H1 (cell line): ENCODE data around the gene UBE3C. TPM values are rescaled to one million over a fixed set of nuclear protein-coding genes. Genes with fewer than 3 reads are reported as not detected.

Experiments
- CTCF ChIA-PET: fragments of 300-600 bp; sonication (Branson Sonifier 250); formaldehyde crosslinking; loops from one replicate; lab custom pipeline; 2021; ENCODE audit not compliant: partially characterized antibody; lab: Charles Lee
- POLR2A ChIA-PET: fragments of 300-600 bp; sonication (Branson Sonifier 250); formaldehyde crosslinking; loops from one replicate; lab custom pipeline; 2021; ENCODE audit warnings: inconsistent platforms; ENCODE audit not compliant: partially characterized antibody; lab: Charles Lee
- DNase-seq, 2 experiments: peaks; one replicate each; pipeline versions ENCODE4 v3.0.0 to v3.0.0-alpha.2; 2010 to 2022; ENCODE audit warnings: low spot score in 2 of 2, low read depth in 1 of 2, mixed read lengths in 1 of 2
- FAIRE-seq: peaks from 2 replicates; lab custom pipeline; 2011; peaks lifted over from hg19 to GRCh38; lab: Jason Lieb, UNC
- H2AFZ ChIP-seq: 2 replicates; pipeline ENCODE4 v1.8.1; 2012; ENCODE audit warnings: low read length, inconsistent platforms
- H2AK5ac ChIP-seq: 2 replicates; pipeline ENCODE4 v1.6.1; 2013; ENCODE audit warnings: low read depth, low read length
- H2BK120ac ChIP-seq: replicated peaks from 2 replicates; pipeline ENCODE3; 2013; ENCODE audit warnings: low read depth, low read length, inconsistent platforms
- H2BK12ac ChIP-seq: 2 replicates; pipeline ENCODE4 v1.6.1; 2013; ENCODE audit warnings: low read depth, low read length
- H2BK15ac ChIP-seq: 2 replicates; pipeline ENCODE4 v1.6.1; 2013; ENCODE audit warnings: low read length
- H2BK20ac ChIP-seq: 2 replicates; pipeline ENCODE4 v1.6.1; 2013; ENCODE audit warnings: low read length
- H2BK5ac ChIP-seq: 2 replicates; pipeline ENCODE4 v1.6.1; 2013; ENCODE audit warnings: low read depth, low read length
- H3K14ac ChIP-seq: 2 replicates; pipeline ENCODE4 v1.6.1; 2013; ENCODE audit warnings: inconsistent platforms; ENCODE audit not compliant: insufficient read length
- H3K18ac ChIP-seq: 2 replicates; pipeline ENCODE4 v1.6.1; 2013; ENCODE audit warnings: low read length; ENCODE audit errors: extremely low read depth
- H3K23ac ChIP-seq: 2 replicates; pipeline ENCODE4 v1.6.1; 2013; ENCODE audit warnings: inconsistent platforms; ENCODE audit not compliant: insufficient read length
- H3K23me2 ChIP-seq: 2 replicates; pipeline ENCODE4 v1.6.1; 2013; ENCODE audit warnings: low read depth, low read length
- H3K27ac ChIP-seq: 2 replicates; pipeline ENCODE4 v1.6.1; 2011; ENCODE audit warnings: low read depth, low read length, inconsistent platforms
- H3K27me3 ChIP-seq, 4 experiments: replicated peaks in 1 of 4; 1 replicate in 1 of 4; 2 replicates in 3 of 4; pipeline versions ENCODE4 v1.6.1 to v1.8.1; 2011 to 2013; ENCODE audit warnings: low read length in 3 of 4, mild to moderate bottlenecking in 3 of 4, inconsistent platforms in 2 of 4, mixed read lengths in 2 of 4, moderate library complexity in 1 of 4; ENCODE audit not compliant: control insufficient read depth in 3 of 4, insufficient read depth in 3 of 4; ENCODE audit errors: extremely low read depth in 1 of 4
- H3K36me3 ChIP-seq, 4 experiments: 2 replicates each; pipeline versions ENCODE4 v1.6.1 to v1.8.1; 2011 to 2013; ENCODE audit warnings: mild to moderate bottlenecking in 4 of 4, low read length in 3 of 4, moderate library complexity in 2 of 4, control low read depth in 1 of 4, inconsistent platforms in 1 of 4; ENCODE audit not compliant: insufficient read depth in 4 of 4, control insufficient read depth in 2 of 4
- H3K4ac ChIP-seq: replicated peaks from 2 replicates; pipeline ENCODE3; 2013; ENCODE audit warnings: low read length, low read depth, mixed read lengths, inconsistent platforms; ENCODE audit not compliant: insufficient read length
- H3K4me1 ChIP-seq, 4 experiments: replicated peaks in 1 of 4; 1 replicate in 1 of 4; 2 replicates in 3 of 4; pipeline versions ENCODE4 v1.6.1 to v1.8.1; 2011 to 2013; ENCODE audit warnings: low read length in 3 of 4, inconsistent platforms in 2 of 4, mixed read lengths in 1 of 4; ENCODE audit not compliant: insufficient read depth in 4 of 4, control insufficient read depth in 3 of 4
- H3K4me2 ChIP-seq, 2 experiments: 2 replicates each; pipeline versions ENCODE4 v1.6.1 to v1.8.1; 2011 to 2013; ENCODE audit warnings: low read depth in 2 of 2, low read length in 2 of 2, control low read depth in 1 of 2, inconsistent platforms in 1 of 2, mild to moderate bottlenecking in 1 of 2; ENCODE audit not compliant: insufficient read depth in 1 of 2
- H3K4me3 ChIP-seq, 4 experiments: fragments of 200-600, 300-600 bp in 1 of 4; sonication (generic), shearing (Covaris generic), sonication (Bioruptor Twin) in 1 of 4; 2 replicates each; pipeline versions ENCODE4 v1.5.1 to v1.8.1; 2011 to 2016; ENCODE audit warnings: low read length in 4 of 4, low read depth in 3 of 4, control low read depth in 2 of 4, inconsistent platforms in 2 of 4, mild to moderate bottlenecking in 2 of 4, mixed read lengths in 1 of 4, moderate library complexity in 1 of 4; ENCODE audit not compliant: insufficient read depth in 2 of 4; ENCODE audit errors: extremely low read depth in 1 of 4
- H3K56ac ChIP-seq: replicated peaks from 2 replicates; pipeline ENCODE3; 2013; ENCODE audit warnings: low read depth, mild to moderate bottlenecking, mixed read lengths, low read length, inconsistent platforms; ENCODE audit not compliant: insufficient read length
- H3K79me1 ChIP-seq: 2 replicates; pipeline ENCODE4 v1.6.1; 2013; ENCODE audit warnings: low read depth, low read length, control low read depth
- H3K79me2 ChIP-seq, 2 experiments: 2 replicates each; pipeline versions ENCODE4 v1.6.1 to v1.8.1; 2012 to 2013; ENCODE audit warnings: low read length in 2 of 2, mild to moderate bottlenecking in 2 of 2, inconsistent platforms in 1 of 2; ENCODE audit not compliant: insufficient read depth in 2 of 2, control insufficient read depth in 1 of 2
- H3K9ac ChIP-seq, 4 experiments: replicated peaks in 1 of 4; 1 replicate in 1 of 4; 2 replicates in 3 of 4; pipeline versions ENCODE4 v1.6.1 to v1.8.1; 2011 to 2013; ENCODE audit warnings: low read depth in 3 of 4, low read length in 3 of 4, control low read depth in 2 of 4, mild to moderate bottlenecking in 2 of 4, moderate library complexity in 2 of 4, inconsistent platforms in 1 of 4; ENCODE audit errors: extremely low read depth in 1 of 4
- H3K9me3 ChIP-seq, 2 experiments: 2 replicates each; pipeline versions ENCODE4 v1.6.1 to v1.8.1; 2012 to 2013; ENCODE audit warnings: mild to moderate bottlenecking in 2 of 2, moderate library complexity in 2 of 2, control low read depth in 1 of 2, inconsistent platforms in 1 of 2, low read depth in 1 of 2, low read length in 1 of 2, mixed read lengths in 1 of 2; ENCODE audit not compliant: insufficient read depth in 2 of 2
- H4K20me1 ChIP-seq, 2 experiments: replicated peaks in 1 of 2; 2 replicates each; pipeline versions ENCODE3 to v1.8.1; 2011 to 2013; ENCODE audit warnings: inconsistent platforms in 2 of 2, low read length in 2 of 2, mild to moderate bottlenecking in 1 of 2; ENCODE audit not compliant: insufficient read depth in 2 of 2, control insufficient read depth in 1 of 2
- H4K5ac ChIP-seq: 2 replicates; pipeline ENCODE4 v1.6.1; 2013; ENCODE audit warnings: low read length, low read depth, mixed read lengths, inconsistent platforms; ENCODE audit not compliant: insufficient read length
- H4K8ac ChIP-seq: 2 replicates; pipeline ENCODE4 v1.8.0; 2013; ENCODE audit warnings: mild to moderate bottlenecking, moderate library complexity, low read length, inconsistent platforms; ENCODE audit not compliant: insufficient read depth; ENCODE audit errors: extremely low read depth
- H4K91ac ChIP-seq: replicated peaks from 2 replicates; pipeline ENCODE3; 2013; ENCODE audit warnings: low read length, mixed read lengths, inconsistent platforms; ENCODE audit not compliant: insufficient read length
- CBX5 ChIP-seq: fragments of 300-800, 300-1000 bp; sonication (generic); IDR thresholded peaks from 2 replicates; pipeline ENCODE4 v1.7.1; 2016; ENCODE audit warnings: antibody characterized with exemption, low read length, low read depth
- CTCF ChIP-seq, 3 experiments: IDR thresholded peaks; 1 replicate in 2 of 3; 2 replicates in 1 of 3; pipeline versions ENCODE4 v1.5.1 to v1.6.1; 2011; ENCODE audit warnings: low read length in 3 of 3, mild to moderate bottlenecking in 3 of 3, inconsistent platforms in 2 of 3, low read depth in 1 of 3, moderate library complexity in 1 of 3; ENCODE audit not compliant: insufficient read depth in 1 of 3; ENCODE audit errors: control extremely low read depth in 1 of 3
- EZH2 ChIP-seq: fragments of 200-600 bp; sonication (generic); IDR thresholded peaks from 2 replicates; pipeline ENCODE4 v1.7.1; 2012; ENCODE audit warnings: low read depth, mild to moderate bottlenecking, moderate library complexity, low read length, inconsistent platforms; ENCODE audit not compliant: severe bottlenecking
- RAD21 ChIP-seq, 2 experiments: IDR thresholded peaks in 1 of 2; conservative IDR thresholded peaks in 1 of 2; 2 replicates each; pipeline ENCODE4 v1.6.1; 2011; ENCODE audit warnings: low read depth in 2 of 2, low read length in 2 of 2, improper control_type of control experiment in 1 of 2, inconsistent platforms in 1 of 2, mild to moderate bottlenecking in 1 of 2, moderate library complexity in 1 of 2
- WGBS, 2 experiments: shearing (Covaris generic) in 1 of 2; methylation state at CpG; one replicate each; pipeline versions ENCODE4 v1.1.6 to v1.1.7; 2013 to 2015; ENCODE audit warnings: low lambda C conversion rate in 2 of 2, mixed read lengths in 2 of 2, inconsistent platforms in 1 of 2, low coverage in 1 of 2, missing lambda C conversion rate in 1 of 2; ENCODE audit not compliant: insufficient replicate concordance in 2 of 2, insufficient coverage in 1 of 2, insufficient read length in 1 of 2; ENCODE audit errors: extremely low coverage in 1 of 2, missing lambda C conversion rate in 1 of 2; 5-methylcytosine and 5-hydroxymethylcytosine counted together
- polyA plus RNA-seq, 7 experiments: library from polyadenylated mRNA; depleted of rRNA in 3 of 7; stranded (reverse) in 5 of 7; unstranded in 2 of 7; fragments of >200 nt in 5 of 7; fragments of 200-250 nt in 2 of 7; gene quantifications; 1 replicate in 5 of 7; 2 replicates in 1 of 7; 4 replicates in 1 of 7; pipeline versions ENCODE4 v1.2.1 to v1.2.3, GENCODE V29; 2011 to 2013; ENCODE audit warnings: missing spikeins in 2 of 7, mixed read lengths in 2 of 7
- total RNA-seq: library from RNA; stranded (reverse); fragmentation: NEBNext Ultra II Directional; extraction: Animal tissue kit (Norgen Biotek cat#: 25700); gene quantifications from 2 replicates; pipeline ENCODE4 v1.2.1, GENCODE V29; 2021

The UBE3C gene
- total and polyA plus RNA-seq, 2 of the 8 experiments (the other 6 are each of a cell fraction or from before 2014, with no cell fraction given), result 32.0 to 54.1 TPM

GRCh38 chr7:157136372-157136771 lies 2.4 kb upstream of the UBE3C start:
- no peak overlapping the region for H3K9ac ChIP-seq
- H3K23me2 ChIP-seq, result peaks cover 8% of the 10 kb centered on the region
- H4K91ac ChIP-seq, result no peak overlapping the region
- TF ChIP-seq CBX5, result no peak
- peak; percentile 24 to 28; a peak in 3 of 4 replicates for TF ChIP-seq RAD21 (IDR thresholded peaks at IDR 0.05 in 1 of 2, conservative IDR thresholded peaks at IDR 0.05 in 1 of 2; ENCODE audit: low read depth in 2 of 2, low read length in 2 of 2)
- TF ChIP-seq EZH2, result no peak
- TF ChIP-seq CTCF (IDR thresholded peaks at IDR 0.05; ENCODE audit: control extremely low read depth in 1 of 3, insufficient read depth in 1 of 3, low read depth in 1 of 3, low read length in 3 of 3), result peak in 1 of 3 experiments; percentile 13; a peak in 1 of 4 replicates
- H3K27me3 ChIP-seq, result no peaks in the 10 kb centered on the region
- no peak overlapping the region for H2BK120ac ChIP-seq
- H3K4me3 ChIP-seq, result no peak overlapping the region
- 87% methylated on average over 4 of the region's 4 CpGs; no CpG with 5 or more reads in 1 of the 2 experiments for WGBS, 2 experiments
- H3K79me1 ChIP-seq, result peaks cover 3% of the 10 kb centered on the region
- no peak overlapping the region for H4K8ac ChIP-seq
- no peak overlapping the region for H3K23ac ChIP-seq
- H2BK12ac ChIP-seq, result no peak overlapping the region
- H3K27ac ChIP-seq, result no peak overlapping the region
- H2AFZ ChIP-seq, result no peak overlapping the region
- DNase-seq (no peak), FAIRE-seq (no peak)
- H3K4me1 ChIP-seq, result peaks cover 0 to 10% (median 8%) of the 10 kb centered on the region in 4 experiments; a peak in 6 of 7 replicates
- no peak overlapping the region for H3K4me2 ChIP-seq
- H4K5ac ChIP-seq, result no peak overlapping the region
- peaks cover 4 to 16% of the 10 kb centered on the region in 2 experiments for H4K20me1 ChIP-seq
- no peak overlapping the region for H3K18ac ChIP-seq
- CTCF ChIA-PET, result interaction anchor here (0.8 to 1.7 kb wide), 10 partner anchors 10 to 1263 kb away, joined by 3 to 6 read pairs (median 3); no protein-coding TSS in a partner anchor
- no peak overlapping the region for H3K56ac ChIP-seq
- H2BK5ac ChIP-seq, result no peak overlapping the region
- no peak overlapping the region for H3K4ac ChIP-seq
- peaks cover 20 to 21% of the 10 kb centered on the region in 2 experiments for H3K79me2 ChIP-seq
- no peaks in the 10 kb centered on the region for H3K9me3 ChIP-seq
- no peak overlapping the region for H3K14ac ChIP-seq
- peaks cover 0 to 14% (median 1%) of the 10 kb centered on the region in 4 experiments; a peak in 3 of 8 replicates for H3K36me3 ChIP-seq
- no peak overlapping the region for H2BK20ac ChIP-seq
- H2AK5ac ChIP-seq, result no peak overlapping the region
- H2BK15ac ChIP-seq, result no peak overlapping the region
- POLR2A ChIA-PET, result no interaction called here
